ENCODE results near the gene TMEM44.

GRCh38 chr3:194658477-194659242 is 25.4 kb upstream of the TMEM44 start:
- no peak for TF ChIP-seq TCF4 (CRISPR knock-in tag; IDR thresholded peaks at IDR 0.05; ENCODE audit: borderline replicate concordance)
- no peak for TF ChIP-seq TSHZ2 (CRISPR knock-in tag; IDR thresholded peaks at IDR 0.05)
- no peak for TF ChIP-seq PATZ1 (CRISPR knock-in tag; IDR thresholded peaks at IDR 0.05; ENCODE audit: borderline replicate concordance)
- no peak for TF ChIP-seq PPARA (CRISPR knock-in tag; IDR thresholded peaks at IDR 0.05; ENCODE audit: borderline replicate concordance)
- TF ChIP-seq ZNF70 (CRISPR knock-in tag; IDR thresholded peaks at IDR 0.05): no peak
- TF ChIP-seq ARNTL (CRISPR knock-in tag; IDR thresholded peaks at IDR 0.05; ENCODE audit: borderline replicate concordance, low read depth): no peak
- TF ChIP-seq ISL1 (CRISPR knock-in tag; IDR thresholded peaks at IDR 0.05): no peak
- no peak for TF ChIP-seq ESRRG (CRISPR knock-in tag; IDR thresholded peaks at IDR 0.05)
- no peak for TF ChIP-seq ZFP30 (CRISPR knock-in tag; IDR thresholded peaks at IDR 0.05)
- no peak for TF ChIP-seq ZNF8 (CRISPR knock-in tag; IDR thresholded peaks at IDR 0.05)
- no peak for TF ChIP-seq SNAI2 (CRISPR knock-in tag; IDR thresholded peaks at IDR 0.05)
- no peak for TF ChIP-seq RARB (CRISPR knock-in tag; IDR thresholded peaks at IDR 0.05)
- TF ChIP-seq CSDC2 (CRISPR knock-in tag; IDR thresholded peaks at IDR 0.05): no peak

Data from SK-N-SH treated with all-trans-retinoic acid at 6 μM for 48 hours (cell line).